H1 (cell line): ENCODE data around the gene MOGAT3. TPM values are rescaled to one million over a fixed set of nuclear protein-coding genes. Genes with fewer than 3 reads are reported as not detected.

ENCODE experiments used
- CTCF ChIA-PET: fragments of 300-600 bp; sonication (Branson Sonifier 250); formaldehyde crosslinking; loops from one replicate; lab custom pipeline; 2021; ENCODE audit not compliant: partially characterized antibody; lab: Charles Lee
- POLR2A ChIA-PET: fragments of 300-600 bp; sonication (Branson Sonifier 250); formaldehyde crosslinking; loops from one replicate; lab custom pipeline; 2021; ENCODE audit warnings: inconsistent platforms; ENCODE audit not compliant: partially characterized antibody; lab: Charles Lee
- DNase-seq, 2 experiments: peaks; one replicate each; pipeline versions ENCODE4 v3.0.0 to v3.0.0-alpha.2; 2010 to 2022; ENCODE audit warnings: low spot score in 2 of 2, low read depth in 1 of 2, mixed read lengths in 1 of 2
- FAIRE-seq: peaks from 2 replicates; lab custom pipeline; 2011; peaks lifted over from hg19 to GRCh38; lab: Jason Lieb, UNC
- H2AFZ ChIP-seq: 2 replicates; pipeline ENCODE4 v1.8.1; 2012; ENCODE audit warnings: low read length, inconsistent platforms
- H2AK5ac ChIP-seq: 2 replicates; pipeline ENCODE4 v1.6.1; 2013; ENCODE audit warnings: low read depth, low read length
- H2BK120ac ChIP-seq: replicated peaks from 2 replicates; pipeline ENCODE3; 2013; ENCODE audit warnings: low read depth, low read length, inconsistent platforms
- H2BK12ac ChIP-seq: 2 replicates; pipeline ENCODE4 v1.6.1; 2013; ENCODE audit warnings: low read depth, low read length
- H2BK15ac ChIP-seq: 2 replicates; pipeline ENCODE4 v1.6.1; 2013; ENCODE audit warnings: low read length
- H2BK20ac ChIP-seq: 2 replicates; pipeline ENCODE4 v1.6.1; 2013; ENCODE audit warnings: low read length
- H2BK5ac ChIP-seq: 2 replicates; pipeline ENCODE4 v1.6.1; 2013; ENCODE audit warnings: low read depth, low read length
- H3K14ac ChIP-seq: 2 replicates; pipeline ENCODE4 v1.6.1; 2013; ENCODE audit warnings: inconsistent platforms; ENCODE audit not compliant: insufficient read length
- H3K18ac ChIP-seq: 2 replicates; pipeline ENCODE4 v1.6.1; 2013; ENCODE audit warnings: low read length; ENCODE audit errors: extremely low read depth
- H3K23ac ChIP-seq: 2 replicates; pipeline ENCODE4 v1.6.1; 2013; ENCODE audit warnings: inconsistent platforms; ENCODE audit not compliant: insufficient read length
- H3K23me2 ChIP-seq: 2 replicates; pipeline ENCODE4 v1.6.1; 2013; ENCODE audit warnings: low read depth, low read length
- H3K27ac ChIP-seq: 2 replicates; pipeline ENCODE4 v1.6.1; 2011; ENCODE audit warnings: low read depth, low read length, inconsistent platforms
- H3K27me3 ChIP-seq, 4 experiments: replicated peaks in 1 of 4; 1 replicate in 1 of 4; 2 replicates in 3 of 4; pipeline versions ENCODE4 v1.6.1 to v1.8.1; 2011 to 2013; ENCODE audit warnings: low read length in 3 of 4, mild to moderate bottlenecking in 3 of 4, inconsistent platforms in 2 of 4, mixed read lengths in 2 of 4, moderate library complexity in 1 of 4; ENCODE audit not compliant: control insufficient read depth in 3 of 4, insufficient read depth in 3 of 4; ENCODE audit errors: extremely low read depth in 1 of 4
- H3K36me3 ChIP-seq, 4 experiments: 2 replicates each; pipeline versions ENCODE4 v1.6.1 to v1.8.1; 2011 to 2013; ENCODE audit warnings: mild to moderate bottlenecking in 4 of 4, low read length in 3 of 4, moderate library complexity in 2 of 4, control low read depth in 1 of 4, inconsistent platforms in 1 of 4; ENCODE audit not compliant: insufficient read depth in 4 of 4, control insufficient read depth in 2 of 4
- H3K4ac ChIP-seq: replicated peaks from 2 replicates; pipeline ENCODE3; 2013; ENCODE audit warnings: low read length, low read depth, mixed read lengths, inconsistent platforms; ENCODE audit not compliant: insufficient read length
- H3K4me1 ChIP-seq, 4 experiments: replicated peaks in 1 of 4; 1 replicate in 1 of 4; 2 replicates in 3 of 4; pipeline versions ENCODE4 v1.6.1 to v1.8.1; 2011 to 2013; ENCODE audit warnings: low read length in 3 of 4, inconsistent platforms in 2 of 4, mixed read lengths in 1 of 4; ENCODE audit not compliant: insufficient read depth in 4 of 4, control insufficient read depth in 3 of 4
- H3K4me2 ChIP-seq, 2 experiments: 2 replicates each; pipeline versions ENCODE4 v1.6.1 to v1.8.1; 2011 to 2013; ENCODE audit warnings: low read depth in 2 of 2, low read length in 2 of 2, control low read depth in 1 of 2, inconsistent platforms in 1 of 2, mild to moderate bottlenecking in 1 of 2; ENCODE audit not compliant: insufficient read depth in 1 of 2
- H3K4me3 ChIP-seq, 4 experiments: fragments of 200-600, 300-600 bp in 1 of 4; sonication (generic), shearing (Covaris generic), sonication (Bioruptor Twin) in 1 of 4; 2 replicates each; pipeline versions ENCODE4 v1.5.1 to v1.8.1; 2011 to 2016; ENCODE audit warnings: low read length in 4 of 4, low read depth in 3 of 4, control low read depth in 2 of 4, inconsistent platforms in 2 of 4, mild to moderate bottlenecking in 2 of 4, mixed read lengths in 1 of 4, moderate library complexity in 1 of 4; ENCODE audit not compliant: insufficient read depth in 2 of 4; ENCODE audit errors: extremely low read depth in 1 of 4
- H3K56ac ChIP-seq: replicated peaks from 2 replicates; pipeline ENCODE3; 2013; ENCODE audit warnings: low read depth, mild to moderate bottlenecking, mixed read lengths, low read length, inconsistent platforms; ENCODE audit not compliant: insufficient read length
- H3K79me1 ChIP-seq: 2 replicates; pipeline ENCODE4 v1.6.1; 2013; ENCODE audit warnings: low read depth, low read length, control low read depth
- H3K79me2 ChIP-seq, 2 experiments: 2 replicates each; pipeline versions ENCODE4 v1.6.1 to v1.8.1; 2012 to 2013; ENCODE audit warnings: low read length in 2 of 2, mild to moderate bottlenecking in 2 of 2, inconsistent platforms in 1 of 2; ENCODE audit not compliant: insufficient read depth in 2 of 2, control insufficient read depth in 1 of 2
- H3K9ac ChIP-seq, 4 experiments: replicated peaks in 1 of 4; 1 replicate in 1 of 4; 2 replicates in 3 of 4; pipeline versions ENCODE4 v1.6.1 to v1.8.1; 2011 to 2013; ENCODE audit warnings: low read depth in 3 of 4, low read length in 3 of 4, control low read depth in 2 of 4, mild to moderate bottlenecking in 2 of 4, moderate library complexity in 2 of 4, inconsistent platforms in 1 of 4; ENCODE audit errors: extremely low read depth in 1 of 4
- H3K9me3 ChIP-seq, 2 experiments: 2 replicates each; pipeline versions ENCODE4 v1.6.1 to v1.8.1; 2012 to 2013; ENCODE audit warnings: mild to moderate bottlenecking in 2 of 2, moderate library complexity in 2 of 2, control low read depth in 1 of 2, inconsistent platforms in 1 of 2, low read depth in 1 of 2, low read length in 1 of 2, mixed read lengths in 1 of 2; ENCODE audit not compliant: insufficient read depth in 2 of 2
- H4K20me1 ChIP-seq, 2 experiments: replicated peaks in 1 of 2; 2 replicates each; pipeline versions ENCODE3 to v1.8.1; 2011 to 2013; ENCODE audit warnings: inconsistent platforms in 2 of 2, low read length in 2 of 2, mild to moderate bottlenecking in 1 of 2; ENCODE audit not compliant: insufficient read depth in 2 of 2, control insufficient read depth in 1 of 2
- H4K5ac ChIP-seq: 2 replicates; pipeline ENCODE4 v1.6.1; 2013; ENCODE audit warnings: low read length, low read depth, mixed read lengths, inconsistent platforms; ENCODE audit not compliant: insufficient read length
- H4K8ac ChIP-seq: 2 replicates; pipeline ENCODE4 v1.8.0; 2013; ENCODE audit warnings: mild to moderate bottlenecking, moderate library complexity, low read length, inconsistent platforms; ENCODE audit not compliant: insufficient read depth; ENCODE audit errors: extremely low read depth
- H4K91ac ChIP-seq: replicated peaks from 2 replicates; pipeline ENCODE3; 2013; ENCODE audit warnings: low read length, mixed read lengths, inconsistent platforms; ENCODE audit not compliant: insufficient read length
- BACH1 ChIP-seq: IDR thresholded peaks from 2 replicates; pipeline ENCODE4 v1.6.1; 2012; ENCODE audit warnings: low read length, improper control_type of control experiment
- BRCA1 ChIP-seq: IDR thresholded peaks from 2 replicates; pipeline ENCODE4 v1.6.1; 2012; ENCODE audit warnings: low read depth, low read length, improper control_type of control experiment
- JUND ChIP-seq: IDR thresholded peaks from 2 replicates; pipeline ENCODE4 v1.6.1; 2011; ENCODE audit warnings: mild to moderate bottlenecking, improper control_type of control experiment, low read length
- MAFK ChIP-seq: IDR thresholded peaks from 2 replicates; pipeline ENCODE4 v1.6.1; 2012; ENCODE audit warnings: low read depth, mild to moderate bottlenecking, improper control_type of control experiment, low read length
- RXRA ChIP-seq: IDR thresholded peaks from 2 replicates; pipeline ENCODE4 v1.6.1; 2011; ENCODE audit warnings: low read depth, mild to moderate bottlenecking, low read length, moderate library complexity; ENCODE audit not compliant: insufficient read depth
- TAF7 ChIP-seq: optimal IDR thresholded peaks from 2 replicates; pipeline ENCODE3; 2011; ENCODE audit warnings: low read depth, mild to moderate bottlenecking, inconsistent platforms, low read length, moderate library complexity, borderline replicate concordance
- WGBS, 2 experiments: shearing (Covaris generic) in 1 of 2; methylation state at CpG; one replicate each; pipeline versions ENCODE4 v1.1.6 to v1.1.7; 2013 to 2015; ENCODE audit warnings: low lambda C conversion rate in 2 of 2, mixed read lengths in 2 of 2, inconsistent platforms in 1 of 2, low coverage in 1 of 2, missing lambda C conversion rate in 1 of 2; ENCODE audit not compliant: insufficient replicate concordance in 2 of 2, insufficient coverage in 1 of 2, insufficient read length in 1 of 2; ENCODE audit errors: extremely low coverage in 1 of 2, missing lambda C conversion rate in 1 of 2; 5-methylcytosine and 5-hydroxymethylcytosine counted together
- polyA plus RNA-seq, 7 experiments: library from polyadenylated mRNA; depleted of rRNA in 3 of 7; stranded (reverse) in 5 of 7; unstranded in 2 of 7; fragments of >200 nt in 5 of 7; fragments of 200-250 nt in 2 of 7; gene quantifications; 1 replicate in 5 of 7; 2 replicates in 1 of 7; 4 replicates in 1 of 7; pipeline versions ENCODE4 v1.2.1 to v1.2.3, GENCODE V29; 2011 to 2013; ENCODE audit warnings: missing spikeins in 2 of 7, mixed read lengths in 2 of 7
- total RNA-seq: library from RNA; stranded (reverse); fragmentation: NEBNext Ultra II Directional; extraction: Animal tissue kit (Norgen Biotek cat#: 25700); gene quantifications from 2 replicates; pipeline ENCODE4 v1.2.1, GENCODE V29; 2021

Gene MOGAT3
- total and polyA plus RNA-seq, 2 of the 8 experiments (the other 6 are each of a cell fraction or from before 2014, with no cell fraction given) = 0.21 to 0.82 TPM

DNA sequence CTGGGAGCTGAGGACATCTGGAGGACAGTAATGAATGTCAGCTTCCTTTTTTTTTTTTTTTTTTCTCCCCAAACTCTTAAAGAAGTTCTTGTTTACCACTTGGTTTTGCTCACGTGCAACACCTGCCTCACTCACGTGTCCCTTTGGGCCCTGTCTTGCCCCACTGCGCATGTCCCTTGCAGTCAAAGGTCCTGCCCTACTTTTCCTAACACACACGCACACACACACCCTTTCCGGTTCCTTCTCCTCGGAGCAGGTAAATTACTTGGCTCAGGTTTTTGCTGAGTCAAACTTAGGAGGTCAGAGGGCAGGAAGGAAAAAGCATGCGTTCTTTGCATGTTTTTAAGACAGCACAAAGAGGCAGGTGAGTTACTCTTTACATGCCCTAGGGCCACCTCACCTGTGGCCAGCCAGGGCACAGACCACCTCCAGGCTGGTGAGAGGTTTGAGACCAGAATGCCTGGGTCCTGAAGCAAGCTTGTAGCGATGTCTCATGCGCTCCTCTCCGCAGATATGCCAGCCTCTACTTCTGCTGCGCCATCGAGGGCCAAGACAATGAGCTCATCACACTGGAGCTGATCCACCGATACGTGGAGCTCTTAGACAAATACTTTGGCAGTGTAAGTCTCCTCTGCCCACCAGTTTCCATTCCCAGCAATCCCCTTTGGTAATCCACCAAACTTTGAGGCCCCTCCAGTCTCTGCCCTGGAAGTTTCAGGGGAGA is 43.8 kb downstream of the MOGAT3 start:
- Histone ChIP-seq H2AFZ (no peak overlapping the region), H3K27me3 (peaks cover 0 to 10% (median 6%) of the 10 kb centered on the region in 4 experiments; a peak in 3 of 7 replicates), H2BK12ac (peak overlapping the region; percentile 88), H4K91ac (peak overlapping the region; percentile 4), H3K23me2 (no peaks in the 10 kb centered on the region; the same call in 1 of the 2 replicates), H3K18ac (peak overlapping the region; percentile 36; the same call in 1 of the 2 replicates), H3K36me3 (peaks cover 0 to 3% (median 1%) of the 10 kb centered on the region in 4 experiments; a peak in 3 of 8 replicates), H2AK5ac (peak overlapping the region; percentile 16; the same call in 1 of the 2 replicates), H2BK20ac (peak overlapping the region; percentile 23; the same call in 1 of the 2 replicates), H2BK5ac (peak overlapping the region; percentile 47; the same call in 1 of the 2 replicates), H3K23ac (no peak overlapping the region), H4K20me1 (no peaks in the 10 kb centered on the region), H3K79me1 (no peaks in the 10 kb centered on the region), H3K4me1 (peaks cover 16 to 43% (median 26%) of the 10 kb centered on the region in 4 experiments), H4K8ac (no peak overlapping the region), H3K79me2 (0 out of 4 replicates have a peak, but pooled peaks cover 0 to 4% of the 10 kb centered on the region in 2 experiments), H3K27ac (0 out of 2 replicates have a peak overlapping the region, but pooled peaks have one; percentile 9), H3K4me3 (no peak overlapping the region), H3K4me2 (peak overlapping the region in 1 of 2 experiments; percentile 78; a peak in 2 of 4 replicates), H3K4ac (no peak overlapping the region), H3K56ac (no peak overlapping the region), H4K5ac (peak overlapping the region; percentile 41), H3K14ac (no peak overlapping the region), H2BK15ac (no peak overlapping the region), H3K9ac (no peak overlapping the region; a peak in 1 of 7 replicates), H2BK120ac (no peak overlapping the region), H3K9me3 (no peaks in the 10 kb centered on the region; a peak in 1 of 4 replicates)
- ChIA-PET POLR2A (interaction anchor here (0.6 to 4.7 kb wide), 10 partner anchors 8 to 770 kb away, joined by 3 to 20 read pairs (median 5); partner anchors contain the start of genes MOGAT3, TRIM56 and VGF), CTCF (interaction anchor here (0.6 to 7.6 kb wide), 23 partner anchors 8 to 317 kb away, joined by 3 to 115 read pairs (median 4); partner anchors contain the start of gene VGF)
- WGBS, 2 experiments = 85% methylated on average over 14 of the region's 14 CpGs; no CpG with 5 or more reads in 1 of the 2 experiments
- no peak for DNase-seq
- no peak for TF ChIP-seq RXRA
- TF ChIP-seq BACH1 = peak; percentile 72
- TF ChIP-seq JUND = no peak
- no peak for TF ChIP-seq TAF7
- no peak for TF ChIP-seq BRCA1
- peak; percentile 57; the same call in 1 of the 2 replicates for TF ChIP-seq MAFK
- no peak for FAIRE-seq
